Choroid plexus epithelial cell (primary cell): ENCODE data around the gene AFF2.

Source experiments
- DNase-seq: peaks from one replicate; pipeline ENCODE4 v3.0.0-alpha.2; 2010; ENCODE audit warnings: low read depth
- H3K4me3 ChIP-seq: 2 replicates; pipeline ENCODE4 v1.5.1; 2011; ENCODE audit warnings: low read depth, mild to moderate bottlenecking, control low read depth, low read length, moderate library complexity
- CTCF ChIP-seq: conservative IDR thresholded peaks from 2 replicates; pipeline ENCODE4 v1.5.1; 2011; ENCODE audit warnings: low read depth, mild to moderate bottlenecking, control low read depth, inconsistent platforms, low read length, moderate library complexity

AFF2 gene

DNA sequence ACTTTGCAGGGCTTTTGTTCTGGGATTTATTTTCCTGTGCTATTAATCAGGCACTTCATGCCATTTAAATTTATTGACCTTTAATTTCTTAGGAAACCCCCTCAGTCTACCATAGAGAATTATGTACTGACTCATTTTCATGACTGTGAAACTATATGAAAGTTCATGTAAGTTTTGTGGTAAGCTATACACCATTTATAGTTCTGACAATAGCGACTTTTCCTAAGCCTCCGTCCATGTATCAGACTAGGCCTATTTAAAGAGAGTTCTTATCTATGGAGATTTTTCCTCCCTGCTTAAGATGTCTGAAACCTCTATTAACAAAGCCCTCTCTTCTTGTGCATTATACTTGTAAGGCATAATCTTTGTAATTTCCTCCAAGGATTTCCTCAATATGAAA, 111.6 kb downstream of the AFF2 start:
- no peak for DNase-seq

GRCh38 chrX:148612431-148612830, 112.0 kb downstream of the AFF2 start:
- DNase-seq = no peak
- TF ChIP-seq CTCF = no peak
- H3K4me3 ChIP-seq = no peak overlapping the region

More for the DNA sequence above, 111.6 kb downstream of the AFF2 start:
- TF ChIP-seq CTCF = no peak
- no peak overlapping the region for H3K4me3 ChIP-seq

DNA sequence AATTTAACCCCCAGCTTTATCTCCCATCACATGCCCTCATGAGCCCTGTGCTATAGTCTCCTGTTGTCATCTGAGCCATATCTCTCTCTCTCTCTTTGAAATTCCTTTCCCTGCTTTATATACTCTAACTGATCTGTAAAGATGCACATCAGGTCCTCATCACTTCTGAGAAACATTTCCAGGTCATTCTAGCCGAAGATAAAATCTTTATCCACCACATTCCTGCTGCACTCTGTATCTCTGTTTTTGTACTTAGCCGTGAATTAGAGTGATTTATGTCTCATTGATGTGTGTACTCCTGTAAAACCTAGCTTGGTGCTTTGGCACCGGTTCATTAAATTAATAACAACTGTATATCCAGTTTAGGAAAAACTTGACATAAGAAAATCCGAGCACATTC, 113.2 kb downstream of the AFF2 start:
- DNase-seq = no peak
- TF ChIP-seq CTCF = no peak
- no peak overlapping the region for H3K4me3 ChIP-seq

- no peak overlapping the region for H3K4me3 ChIP-seq
- no peak for DNase-seq
- TF ChIP-seq CTCF = no peak
These were observed 115.1 kb downstream of the AFF2 start for GRCh38 chrX:148615491-148615890.

DNA sequence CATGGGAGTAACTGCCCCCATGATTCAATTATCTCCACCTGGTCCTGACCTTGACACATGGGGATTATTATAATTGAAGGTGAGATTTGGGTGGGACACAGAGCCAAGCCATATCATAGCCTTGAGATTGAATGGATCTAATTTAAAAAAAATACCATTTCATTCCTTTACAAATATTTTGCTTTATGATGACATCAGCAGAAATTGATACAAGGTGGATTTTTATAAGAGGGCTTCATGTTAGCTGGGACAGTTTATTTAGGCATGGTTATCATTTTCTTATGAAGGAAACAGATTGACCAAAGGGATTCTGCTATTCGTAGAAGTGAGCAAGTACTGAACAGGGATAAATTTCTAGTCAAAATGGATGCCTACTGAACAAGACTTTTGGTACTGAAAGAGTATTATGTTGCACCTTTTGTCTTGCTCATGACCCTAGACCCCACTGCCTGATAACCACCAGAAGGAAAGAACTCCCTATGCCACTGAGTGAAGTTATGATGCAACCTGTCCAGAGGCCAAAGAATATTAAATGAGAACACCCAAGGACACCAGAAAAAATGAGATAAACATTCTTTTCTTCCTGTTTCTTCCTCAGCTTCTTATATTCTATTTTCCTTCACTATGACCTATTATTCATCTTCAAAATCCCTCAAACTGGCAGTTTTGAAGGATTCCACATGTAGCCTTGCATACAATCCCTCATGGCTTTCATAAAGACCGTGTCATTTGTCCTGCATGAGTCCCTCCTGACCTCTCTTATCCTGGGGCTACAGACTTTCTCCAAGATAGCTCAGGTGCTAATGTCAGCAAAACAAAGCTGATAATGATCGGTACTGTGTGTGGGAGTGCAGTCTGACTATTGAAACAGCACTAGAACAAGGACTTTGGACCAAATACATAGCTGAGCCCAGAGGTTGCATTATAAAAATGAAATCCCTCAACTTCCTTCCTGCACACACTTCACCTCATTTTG, 118.3 kb downstream of the AFF2 start:
- H3K4me3 ChIP-seq = no peak overlapping the region
- TF ChIP-seq CTCF = no peak
- no peak for DNase-seq

GRCh38 chrX:148620023-148620422, 119.6 kb downstream of the AFF2 start:
- no peak overlapping the region for H3K4me3 ChIP-seq
- no peak for DNase-seq
- TF ChIP-seq CTCF = no peak
